Kidney epithelial cell (primary cell): ENCODE data around the gene COL9A1. TPM values are rescaled to one million over a fixed set of nuclear protein-coding genes. Genes with fewer than 3 reads are reported as not detected.
A peak's percentile ranks its signal among the peaks of the same experiment; 100 is the strongest.

Source experiments
- DNase-seq: peaks from one replicate; pipeline ENCODE4 v3.0.0-alpha.2; 2010; ENCODE audit warnings: low read depth
- H3K27me3 ChIP-seq: 2 replicates; pipeline ENCODE4 v1.6.0; 2011; ENCODE audit warnings: low read length; ENCODE audit not compliant: control insufficient read depth, insufficient read depth
- H3K36me3 ChIP-seq: 2 replicates; pipeline ENCODE4 v1.5.1; 2011; ENCODE audit warnings: low read length; ENCODE audit not compliant: control insufficient read depth, insufficient read depth
- H3K4me3 ChIP-seq: 2 replicates; pipeline ENCODE4 v1.5.1; 2011; ENCODE audit warnings: low read depth, mild to moderate bottlenecking, control low read depth, low read length
- CTCF ChIP-seq: IDR thresholded peaks from 2 replicates; pipeline ENCODE4 v1.5.1; 2011; ENCODE audit warnings: mild to moderate bottlenecking, moderate library complexity, low read length, control low read depth, inconsistent platforms; ENCODE audit not compliant: insufficient read depth, poor library complexity, severe bottlenecking
- total RNA-seq: library from RNA; depleted of rRNA; stranded (reverse); fragments of >200 nt; gene quantifications from 2 replicates; pipeline ENCODE4 v1.2.3, GENCODE V29; 2015

COL9A1 gene
- total RNA-seq, 1 donor from 2014 or later = not detected

GRCh38 chr6:70304616-70305015, 1.7 kb upstream of the COL9A1 start:
- Histone ChIP-seq H3K4me3 (no peak overlapping the region), H3K36me3 (no peaks in the 10 kb centered on the region), H3K27me3 (peaks cover 22% of the 10 kb centered on the region)
- no peak for TF ChIP-seq CTCF
- DNase-seq = peak; percentile 4

- peaks cover 9% of the 10 kb centered on the region for H3K27me3 ChIP-seq
- DNase-seq = no peak
These were observed 3.4 kb downstream of the COL9A1 start for GRCh38 chr6:70299456-70299855.

DNA sequence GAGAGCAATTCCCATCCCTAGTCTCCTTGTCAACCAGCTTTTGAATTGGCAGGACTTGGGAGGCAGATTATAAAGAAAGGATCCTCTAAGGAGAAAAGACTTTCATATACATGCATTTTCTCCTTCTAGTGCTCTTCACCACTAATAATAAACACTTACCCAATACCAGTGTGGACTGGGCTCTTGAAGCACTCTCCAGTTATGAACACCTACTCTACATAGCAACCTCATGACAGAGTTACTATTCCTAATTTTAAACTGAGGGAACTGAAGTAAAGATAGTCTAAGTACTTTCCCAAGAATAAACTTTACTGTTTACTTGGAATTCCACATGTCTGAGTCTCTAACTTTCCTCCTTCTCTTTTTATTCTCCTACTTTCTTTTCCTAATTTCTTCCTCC, 4.8 kb downstream of the COL9A1 start:
- DNase-seq = no peak
- Histone ChIP-seq H3K4me3 (no peak overlapping the region), H3K36me3 (no peaks in the 10 kb centered on the region), H3K27me3 (peaks cover 3% of the 10 kb centered on the region)
- no peak for TF ChIP-seq CTCF

More at GRCh38 chr6:70299456-70299855, 3.4 kb downstream of the COL9A1 start:
- Histone ChIP-seq H3K36me3 (no peaks in the 10 kb centered on the region), H3K4me3 (no peak overlapping the region)
- TF ChIP-seq CTCF = no peak

- no peak overlapping the region for H3K4me3 ChIP-seq
- no peak for DNase-seq
- no peak for TF ChIP-seq CTCF
- H3K36me3 ChIP-seq = no peaks in the 10 kb centered on the region
- no peaks in the 10 kb centered on the region for H3K27me3 ChIP-seq
These were observed 10.7 kb downstream of the COL9A1 start for GRCh38 chr6:70292193-70292592.

DNA sequence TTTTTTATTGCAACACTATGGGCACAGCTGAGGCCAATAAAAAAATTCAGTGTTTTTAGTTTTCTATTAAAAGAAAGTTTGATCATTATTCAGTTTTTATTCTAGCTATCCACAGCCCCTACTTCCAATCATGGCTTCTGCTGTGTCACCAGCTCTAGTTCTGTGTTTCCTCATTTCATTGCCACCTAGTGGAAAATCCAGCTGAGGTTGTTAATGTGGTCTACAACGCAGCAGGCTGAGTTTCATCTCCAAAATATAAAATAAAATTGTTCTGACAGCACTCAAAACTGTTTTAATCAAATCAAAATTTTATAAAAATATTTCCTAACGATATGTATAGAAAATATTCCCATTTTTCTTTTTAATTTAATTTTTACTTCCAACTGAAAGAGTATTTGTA, 13.6 kb downstream of the COL9A1 start:
- DNase-seq = no peak
- H3K36me3 ChIP-seq = no peaks in the 10 kb centered on the region
- TF ChIP-seq CTCF = peak; percentile 30
- no peak overlapping the region for H3K4me3 ChIP-seq
- H3K27me3 ChIP-seq = no peaks in the 10 kb centered on the region

GRCh38 chr6:70286905-70287304, 16.0 kb downstream of the COL9A1 start:
- Histone ChIP-seq H3K4me3 (no peak overlapping the region), H3K36me3 (no peaks in the 10 kb centered on the region), H3K27me3 (peaks cover 19% of the 10 kb centered on the region)
- DNase-seq = no peak
- no peak for TF ChIP-seq CTCF
